Activated CD8-positive, alpha-beta memory T cell treated with anti-CD3 and anti-CD28 coated beads, Interleukin-2, amount 10 ng/mL, durations not matched to agents 7 days and 5 days (primary cell): ENCODE data around the gene AKAP13. TPM values are rescaled to one million over a fixed set of nuclear protein-coding genes. Genes with fewer than 3 reads are reported as not detected.

Experiments
- ATAC-seq: fragments of 150-1000 bp; cut with Tn5 transposase; one replicate; pipeline ENCODE4 v1.10.0; 2021; ENCODE audit warnings: moderate library complexity
- CTCF ChIA-PET: fragments of 350-600 bp; sonication (Branson Sonifier 250); formaldehyde crosslinking; loops from one replicate; lab custom pipeline; 2021; ENCODE audit warnings: antibody characterized with exemption; lab: Charles Lee
- DNase-seq: peaks from one replicate; pipeline ENCODE4 v3.0.0-alpha.2; 2020
- H3K27ac Mint-ChIP-seq: one replicate; pipeline ENCODE4 v1.8.0; 2021; ENCODE audit warnings: mild to moderate bottlenecking, mixed read lengths
- H3K27me3 Mint-ChIP-seq: one replicate; pipeline ENCODE4 v1.8.0; 2021; ENCODE audit warnings: mixed read lengths
- H3K36me3 Mint-ChIP-seq: one replicate; pipeline ENCODE4 v1.8.0; 2021; ENCODE audit warnings: mild to moderate bottlenecking, mixed read lengths
- H3K4me1 Mint-ChIP-seq: one replicate; pipeline ENCODE4 v1.8.0; 2021; ENCODE audit warnings: mixed read lengths
- H3K4me3 Mint-ChIP-seq: one replicate; pipeline ENCODE4 v1.8.0; 2021; ENCODE audit warnings: mild to moderate bottlenecking, moderate library complexity, mixed read lengths
- H3K9me3 Mint-ChIP-seq: one replicate; pipeline ENCODE4 v1.8.0; 2022; ENCODE audit warnings: low read depth, mixed read lengths
- total RNA-seq, 2 experiments: library from RNA; stranded (reverse); gene quantifications; one replicate each; pipeline ENCODE4 v1.2.3, GENCODE V29; 2021

AKAP13 gene
- total RNA-seq, 2 experiments from 2014 or later = 150 to 172 TPM

DNA sequence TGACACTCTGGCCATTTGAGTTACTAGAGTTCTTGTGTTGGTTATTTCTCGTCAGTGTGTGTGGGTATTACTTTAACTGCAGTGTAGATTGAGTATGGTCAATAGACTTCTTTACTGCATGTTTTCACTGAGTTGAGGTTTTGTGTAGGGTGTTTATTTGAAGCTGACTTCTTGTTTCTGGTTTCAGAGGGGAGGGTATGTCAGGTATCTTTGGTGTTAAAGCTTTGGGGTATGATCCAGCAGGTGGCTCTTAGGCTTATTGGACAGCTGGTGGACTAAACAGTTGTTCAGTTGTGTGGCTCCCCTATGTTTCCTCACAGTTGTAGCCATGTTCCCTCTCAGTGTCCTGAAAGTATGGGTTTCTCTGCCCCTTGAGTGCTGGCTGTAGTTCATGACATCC lies 72.0 kb downstream of the AKAP13 start:
- CTCF ChIA-PET = interaction anchor here (0.6 to 1.4 kb wide), 2 partner anchors 156 to 450 kb away, joined by 3 to 4 read pairs; no protein-coding TSS in a partner anchor
- no peak overlapping the region for H3K27ac Mint-ChIP-seq
- H3K9me3 Mint-ChIP-seq = peaks cover 31% of the 10 kb centered on the region

DNA sequence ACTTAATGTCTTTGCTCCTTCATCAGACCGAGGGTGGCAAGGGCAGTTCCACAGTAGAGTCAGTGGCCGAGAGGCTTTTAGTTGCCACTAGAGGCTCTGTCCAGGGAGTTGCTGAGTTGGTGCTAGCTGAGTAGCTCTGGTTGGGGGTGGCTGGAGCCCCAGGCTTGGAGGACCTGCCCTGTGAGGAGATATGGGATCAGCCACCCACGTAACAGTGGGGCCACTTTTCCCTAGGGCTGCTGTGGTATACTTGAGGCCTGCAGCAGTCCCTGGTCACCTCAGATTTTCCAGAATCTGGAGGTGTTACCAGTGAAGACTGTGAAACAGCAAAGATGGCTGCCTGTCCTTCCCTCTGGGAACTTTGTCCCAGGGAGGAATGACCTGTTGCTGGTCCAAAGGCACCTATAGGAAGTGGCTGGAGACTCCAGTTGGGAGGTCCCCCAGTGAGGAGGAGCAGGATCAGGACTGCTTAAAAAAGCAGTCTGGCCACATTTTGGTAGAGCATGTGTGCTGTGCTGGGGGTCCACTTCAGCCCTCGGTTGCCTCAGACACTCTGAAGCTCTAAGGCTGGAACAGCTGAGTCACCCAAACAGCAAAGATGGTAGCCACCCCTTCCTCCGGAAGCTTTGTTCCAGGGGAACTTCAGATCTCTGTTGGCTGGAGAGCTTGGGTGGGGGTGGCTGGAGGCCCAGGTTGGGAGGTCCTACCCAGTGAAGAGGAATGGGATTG lies 72.9 kb downstream of the AKAP13 start:
- CTCF ChIA-PET = interaction anchor here (0.6 to 1.4 kb wide), 2 partner anchors 157 to 450 kb away, joined by 3 to 4 read pairs; no protein-coding TSS in a partner anchor
- peaks cover 39% of the 10 kb centered on the region for H3K36me3 Mint-ChIP-seq
- no peaks in the 10 kb centered on the region for H3K27me3 Mint-ChIP-seq
- peaks cover 5% of the 10 kb centered on the region for H3K4me1 Mint-ChIP-seq
- H3K27ac Mint-ChIP-seq = no peak overlapping the region
- H3K9me3 Mint-ChIP-seq = peaks cover 27% of the 10 kb centered on the region
- no peak overlapping the region for H3K4me3 Mint-ChIP-seq
- ATAC-seq = no peak
- DNase-seq = no peak

More for the DNA sequence above, 72.0 kb downstream of the AKAP13 start:
- peaks cover 5% of the 10 kb centered on the region for H3K4me1 Mint-ChIP-seq
- H3K27me3 Mint-ChIP-seq = no peaks in the 10 kb centered on the region
- peaks cover 45% of the 10 kb centered on the region for H3K36me3 Mint-ChIP-seq
- DNase-seq (no peak), ATAC-seq (no peak)
- H3K4me3 Mint-ChIP-seq = no peak overlapping the region

DNA sequence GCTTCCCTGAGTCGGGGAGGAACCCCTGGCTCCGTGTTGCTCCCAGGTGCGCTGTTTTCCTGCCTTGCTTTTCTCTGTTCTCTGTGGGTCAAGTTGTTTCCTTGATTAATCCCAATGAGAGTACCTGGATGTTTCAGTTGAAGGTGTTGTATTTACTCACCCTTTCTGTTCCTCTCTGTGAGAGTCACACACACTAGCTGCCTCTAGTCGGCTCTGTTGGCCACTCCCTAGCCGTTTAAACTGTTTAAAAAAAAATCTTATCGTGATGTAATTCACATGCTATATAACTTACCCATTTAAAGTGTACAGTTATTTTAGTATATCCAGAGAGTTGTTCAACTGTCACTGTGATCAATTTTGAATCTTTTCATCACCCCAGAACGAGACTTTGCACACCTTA lies 74.0 kb downstream of the AKAP13 start:
- no peak for DNase-seq
- H3K27me3 Mint-ChIP-seq = no peaks in the 10 kb centered on the region
- peaks cover 5% of the 10 kb centered on the region for H3K4me1 Mint-ChIP-seq
- H3K36me3 Mint-ChIP-seq = peaks cover 34% of the 10 kb centered on the region
- no peak for ATAC-seq
- no peak overlapping the region for H3K4me3 Mint-ChIP-seq
- CTCF ChIA-PET = no interaction called here
- peaks cover 27% of the 10 kb centered on the region for H3K9me3 Mint-ChIP-seq
- H3K27ac Mint-ChIP-seq = no peak overlapping the region

DNA sequence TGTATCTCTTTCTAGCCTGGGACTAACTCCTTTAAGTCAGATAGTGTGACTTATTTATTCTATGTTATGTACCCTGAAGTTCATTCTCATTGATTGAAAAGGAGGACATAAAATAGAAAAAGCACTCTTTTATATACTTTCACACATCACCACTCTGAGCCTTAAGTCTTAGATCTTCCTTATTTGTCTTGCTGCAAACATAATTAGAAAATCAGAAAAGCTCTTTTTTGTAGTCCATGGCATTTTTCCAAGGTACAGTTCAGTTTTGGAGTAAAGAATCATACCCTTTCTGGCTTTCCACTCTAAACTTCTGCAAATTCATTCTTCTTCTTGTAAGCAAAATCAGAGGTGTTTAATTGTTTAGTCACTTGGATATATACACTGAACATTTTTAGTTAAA lies 75.5 kb downstream of the AKAP13 start:
- H3K27me3 Mint-ChIP-seq = no peaks in the 10 kb centered on the region
- ATAC-seq = no peak
- DNase-seq = no peak
- peaks cover 3% of the 10 kb centered on the region for H3K4me1 Mint-ChIP-seq
- no peak overlapping the region for H3K4me3 Mint-ChIP-seq
- H3K36me3 Mint-ChIP-seq = peaks cover 22% of the 10 kb centered on the region
- H3K27ac Mint-ChIP-seq = no peak overlapping the region
- H3K9me3 Mint-ChIP-seq = peaks cover 13% of the 10 kb centered on the region
- CTCF ChIA-PET = interaction anchor here (0.8 kb wide), 1 partner anchor 13 kb away, joined by 3 read pairs; no protein-coding TSS in a partner anchor

DNA sequence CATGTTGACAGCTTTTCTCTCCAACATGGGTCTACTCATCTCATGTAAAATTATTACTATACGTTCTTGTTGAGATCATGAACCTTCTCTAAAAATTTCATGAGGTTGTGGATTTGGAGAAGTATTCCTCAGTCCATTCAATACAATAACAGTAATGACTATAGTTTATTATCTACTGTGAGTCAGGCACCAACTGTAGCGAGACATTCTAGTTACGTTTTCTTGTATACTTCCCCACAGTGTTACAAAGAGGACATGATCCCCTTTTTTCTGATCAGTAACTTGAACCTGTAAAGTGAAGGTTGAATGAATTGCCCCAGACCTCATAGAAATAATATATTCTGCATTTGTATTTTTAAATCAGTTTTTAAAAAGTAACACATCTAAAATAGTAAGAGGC lies 76.4 kb downstream of the AKAP13 start:
- DNase-seq (no peak), ATAC-seq (no peak)
- no peak overlapping the region for H3K4me3 Mint-ChIP-seq
- no peaks in the 10 kb centered on the region for H3K27me3 Mint-ChIP-seq
- peaks cover 7% of the 10 kb centered on the region for H3K4me1 Mint-ChIP-seq
- H3K27ac Mint-ChIP-seq = no peak overlapping the region
- peaks cover 17% of the 10 kb centered on the region for H3K36me3 Mint-ChIP-seq
- CTCF ChIA-PET = interaction anchor here (1.6 kb wide), 1 partner anchor 42 kb away, joined by 3 read pairs; no protein-coding TSS in a partner anchor
- peaks cover 5% of the 10 kb centered on the region for H3K9me3 Mint-ChIP-seq

DNA sequence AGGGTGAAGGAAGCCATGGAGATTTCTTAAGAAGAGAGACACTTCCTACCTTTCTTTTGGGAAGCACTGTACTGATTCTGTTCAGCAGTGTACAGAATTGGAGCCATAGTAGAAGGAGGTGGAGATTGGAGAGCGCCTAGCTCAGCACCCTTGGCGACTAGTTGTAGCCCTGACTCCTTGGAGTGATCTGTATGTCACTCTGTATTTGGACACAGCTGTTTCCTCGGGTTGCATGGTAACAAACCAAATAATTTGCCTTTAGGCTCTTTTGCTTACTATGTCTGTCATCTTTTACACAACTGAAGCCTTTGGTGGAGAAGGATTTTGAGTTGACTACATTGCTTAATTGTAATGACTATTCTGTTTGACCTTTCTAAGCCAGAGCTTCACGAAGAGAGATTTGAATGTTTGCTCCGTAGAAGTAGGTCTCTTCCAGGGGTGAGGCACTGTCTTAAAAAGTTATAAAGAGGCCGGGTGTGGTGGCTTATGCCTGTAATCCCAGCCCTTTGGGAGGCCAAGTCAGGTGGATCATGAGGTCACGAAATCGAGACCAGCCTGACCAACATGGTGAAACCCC lies 77.1 kb downstream of the AKAP13 start:
- H3K27ac Mint-ChIP-seq = no peak overlapping the region
- ATAC-seq = no peak
- CTCF ChIA-PET = interaction anchor here (1.6 kb wide), 1 partner anchor 42 kb away, joined by 3 read pairs; no protein-coding TSS in a partner anchor

DNA sequence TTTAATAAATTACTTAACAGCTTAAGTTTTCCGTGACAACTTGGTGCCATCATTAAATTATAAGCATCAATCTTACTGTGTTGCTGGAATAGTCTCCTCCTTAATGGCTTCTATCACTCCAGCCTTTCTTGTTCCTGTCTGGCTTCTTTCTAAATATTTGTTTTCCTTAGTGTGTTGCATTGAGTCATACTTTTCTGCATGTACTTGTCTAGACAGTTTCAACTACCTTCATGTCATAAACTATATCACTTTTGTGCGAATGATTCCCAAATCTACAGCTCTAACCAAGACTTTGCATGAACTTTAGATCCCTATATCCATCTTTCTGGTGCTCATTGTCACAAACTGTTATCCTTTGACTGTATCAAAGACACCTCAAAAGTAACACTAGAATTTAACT lies 78.4 kb downstream of the AKAP13 start:
- Mint-ChIP-seq H3K36me3 (peaks cover 19% of the 10 kb centered on the region), H3K4me3 (no peak overlapping the region), H3K27ac (no peak overlapping the region), H3K9me3 (no peaks in the 10 kb centered on the region), H3K4me1 (peaks cover 23% of the 10 kb centered on the region), H3K27me3 (no peaks in the 10 kb centered on the region)
- CTCF ChIA-PET = interaction anchor here (1.3 kb wide), 1 partner anchor 19 kb away, joined by 3 read pairs; no protein-coding TSS in a partner anchor
- ATAC-seq (no peak), DNase-seq (no peak)

More for the DNA sequence above, 77.1 kb downstream of the AKAP13 start:
- H3K4me3 Mint-ChIP-seq = no peak overlapping the region
- peaks cover 14% of the 10 kb centered on the region for H3K4me1 Mint-ChIP-seq
- H3K27me3 Mint-ChIP-seq = no peaks in the 10 kb centered on the region
- H3K9me3 Mint-ChIP-seq = no peaks in the 10 kb centered on the region
- no peak for DNase-seq
- peaks cover 16% of the 10 kb centered on the region for H3K36me3 Mint-ChIP-seq

DNA sequence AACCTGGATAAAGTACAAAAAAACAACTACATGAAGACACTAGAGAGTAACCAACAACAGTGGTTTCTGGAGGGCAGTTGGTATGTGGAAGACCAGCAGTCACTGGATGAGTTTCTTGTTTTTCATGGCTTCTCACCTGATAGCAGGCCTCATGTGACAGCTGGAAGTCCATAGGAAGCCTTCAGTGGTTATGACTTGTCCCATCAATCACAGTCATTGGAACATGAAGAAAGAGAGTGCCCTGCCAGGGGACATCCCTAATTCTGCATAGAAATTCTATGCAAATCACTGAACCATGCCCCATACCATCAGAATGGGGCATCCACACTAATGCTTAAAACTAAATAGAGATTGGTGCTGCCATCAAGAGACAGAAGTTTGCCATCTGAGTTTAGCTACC lies 81.6 kb downstream of the AKAP13 start:
- peaks cover 21% of the 10 kb centered on the region for H3K36me3 Mint-ChIP-seq
- DNase-seq = no peak
- no peaks in the 10 kb centered on the region for H3K27me3 Mint-ChIP-seq
- peaks cover 2% of the 10 kb centered on the region for H3K9me3 Mint-ChIP-seq
- no peak overlapping the region for H3K27ac Mint-ChIP-seq
- ATAC-seq = no peak
- H3K4me3 Mint-ChIP-seq = no peak overlapping the region
- CTCF ChIA-PET = interaction anchor here (0.8 to 1.0 kb wide), 2 partner anchors 14 to 24 kb away, joined by 3 to 4 read pairs; no protein-coding TSS in a partner anchor
- peaks cover 28% of the 10 kb centered on the region for H3K4me1 Mint-ChIP-seq

DNA sequence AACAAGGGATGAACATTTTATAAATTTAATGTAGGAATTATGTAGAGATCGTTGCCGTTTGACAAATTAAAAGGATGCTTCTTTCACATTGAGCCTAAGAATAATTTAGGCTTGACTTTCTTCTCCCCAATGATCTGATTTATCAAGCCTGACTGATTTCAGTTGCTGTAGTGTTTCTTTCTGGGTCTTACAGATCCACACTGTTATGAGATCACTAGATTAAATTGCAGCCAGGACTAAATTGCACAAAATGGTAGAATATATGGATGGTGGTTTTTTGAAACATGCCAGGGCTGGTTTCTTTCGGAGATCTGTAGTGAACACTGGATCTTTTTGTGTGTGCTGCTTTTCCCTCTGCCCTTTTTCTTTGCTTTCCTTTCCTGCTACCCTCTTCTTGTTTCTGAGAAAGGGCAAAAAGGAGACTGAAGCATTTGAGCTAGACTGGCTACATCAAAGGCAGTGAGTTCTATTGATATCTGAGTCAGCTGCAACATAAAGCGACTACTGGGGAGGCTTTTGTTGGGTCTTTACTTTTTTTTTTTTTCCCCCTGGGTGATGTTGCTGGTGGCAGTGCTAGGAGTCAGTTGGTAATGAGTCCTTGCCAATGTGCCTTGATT lies 83.0 kb downstream of the AKAP13 start:
- Mint-ChIP-seq H3K4me1 (peaks cover 28% of the 10 kb centered on the region), H3K36me3 (peaks cover 20% of the 10 kb centered on the region), H3K9me3 (peaks cover 2% of the 10 kb centered on the region), H3K4me3 (no peak overlapping the region), H3K27ac (no peak overlapping the region), H3K27me3 (no peaks in the 10 kb centered on the region)
- CTCF ChIA-PET = interaction anchor here (1.3 to 1.5 kb wide), 2 partner anchors 31 to 118 kb away, joined by 3 read pairs; no protein-coding TSS in a partner anchor
- DNase-seq (no peak), ATAC-seq (no peak)

DNA sequence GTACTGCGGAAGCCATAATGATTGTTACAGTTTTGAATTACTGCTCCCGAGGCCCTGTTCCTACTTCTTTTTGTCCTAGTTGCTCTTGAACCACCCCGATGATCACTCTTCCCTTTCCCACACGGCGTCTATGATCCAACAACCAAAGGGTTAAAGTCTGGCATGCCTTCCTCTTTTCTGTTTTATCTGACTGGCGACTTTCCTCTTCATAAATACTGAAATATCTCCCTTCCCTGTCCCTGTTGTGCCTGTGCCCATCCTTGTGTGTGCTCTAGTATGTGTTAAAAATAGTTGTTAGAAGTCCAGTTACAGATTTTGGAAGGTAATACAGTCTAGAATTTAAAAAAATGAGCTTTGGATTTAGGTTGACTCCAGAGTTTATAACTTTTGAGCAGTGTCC lies 83.6 kb downstream of the AKAP13 start:
- Mint-ChIP-seq H3K36me3 (peaks cover 20% of the 10 kb centered on the region), H3K9me3 (peaks cover 2% of the 10 kb centered on the region), H3K27me3 (no peaks in the 10 kb centered on the region), H3K4me3 (no peak overlapping the region), H3K4me1 (peaks cover 28% of the 10 kb centered on the region), H3K27ac (no peak overlapping the region)
- no peak for ATAC-seq
- no peak for DNase-seq
- CTCF ChIA-PET = interaction anchor here (1.3 to 1.5 kb wide), 2 partner anchors 32 to 117 kb away, joined by 3 read pairs; no protein-coding TSS in a partner anchor

DNA sequence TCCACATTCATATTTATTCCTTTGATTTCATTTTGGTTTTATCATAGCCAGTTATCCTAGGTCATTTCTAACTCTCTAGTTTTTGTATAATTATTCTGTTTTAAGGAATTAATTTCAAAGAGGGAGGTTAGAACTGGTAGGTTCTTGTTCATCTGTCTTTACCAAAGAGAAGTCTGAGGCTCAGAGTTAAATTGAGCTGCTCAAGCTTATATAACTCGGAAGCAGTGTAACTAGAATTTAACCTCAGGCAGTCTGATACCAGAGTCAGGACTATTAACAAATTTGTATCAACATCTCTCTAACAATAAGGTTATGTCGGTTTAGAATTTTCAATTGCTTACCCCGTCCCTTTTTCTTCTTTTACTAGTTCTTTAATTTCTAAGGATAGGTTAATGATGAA lies 84.1 kb downstream of the AKAP13 start:
- ATAC-seq (no peak), DNase-seq (no peak)
- CTCF ChIA-PET = interaction anchor here (0.7 to 1.5 kb wide), 3 partner anchors 32 to 171 kb away, joined by 3 read pairs; no protein-coding TSS in a partner anchor
- H3K4me3 Mint-ChIP-seq = no peak overlapping the region
- no peaks in the 10 kb centered on the region for H3K27me3 Mint-ChIP-seq
- H3K36me3 Mint-ChIP-seq = peaks cover 20% of the 10 kb centered on the region
- no peak overlapping the region for H3K27ac Mint-ChIP-seq
- H3K4me1 Mint-ChIP-seq = peaks cover 28% of the 10 kb centered on the region
- H3K9me3 Mint-ChIP-seq = peaks cover 2% of the 10 kb centered on the region

DNA sequence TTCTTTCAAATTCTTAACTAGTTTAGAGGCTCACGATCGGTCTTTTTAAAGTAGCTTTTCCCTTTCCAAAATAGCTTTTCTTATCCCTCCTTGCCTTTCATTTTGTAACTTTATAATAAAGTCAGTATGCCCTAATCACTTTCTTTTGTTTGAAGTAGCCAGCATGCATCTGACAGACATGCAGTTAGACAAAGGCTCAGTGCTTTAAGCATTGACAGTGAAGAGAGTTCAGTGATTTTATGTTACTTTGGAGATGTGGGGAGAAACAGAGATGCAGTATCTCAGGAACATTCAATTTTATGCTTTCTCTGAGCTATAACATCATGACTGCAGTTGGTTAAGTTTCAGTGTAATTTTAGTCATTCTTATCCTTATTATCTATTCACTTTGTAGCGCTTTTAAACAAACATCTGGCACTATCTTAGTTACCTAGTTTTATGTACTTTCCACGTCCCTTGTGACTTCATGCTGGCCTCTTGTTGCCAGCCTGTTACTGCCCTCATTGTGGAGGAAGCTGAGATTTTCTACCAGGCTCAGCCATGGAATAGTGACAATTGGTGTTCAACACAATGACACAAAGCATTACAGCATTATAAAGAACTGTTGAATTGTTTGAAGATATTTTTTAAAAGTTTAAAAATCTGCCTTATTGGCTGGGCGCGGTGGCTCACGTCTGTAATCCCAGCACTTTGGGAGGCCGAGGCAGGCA lies 90.3 kb downstream of the AKAP13 start:
- H3K27me3 Mint-ChIP-seq = no peaks in the 10 kb centered on the region
- no peak overlapping the region for H3K4me3 Mint-ChIP-seq
- peaks cover 35% of the 10 kb centered on the region for H3K4me1 Mint-ChIP-seq
- no peak for ATAC-seq
- CTCF ChIA-PET = interaction anchor here (1.1 to 1.3 kb wide), 2 partner anchors 21 to 175 kb away, joined by 3 to 4 read pairs; no protein-coding TSS in a partner anchor
- no peak for DNase-seq
- peaks cover 2% of the 10 kb centered on the region for H3K9me3 Mint-ChIP-seq
- peaks cover 6% of the 10 kb centered on the region for H3K36me3 Mint-ChIP-seq
- H3K27ac Mint-ChIP-seq = no peak overlapping the region
